HG02678 (cell line): ENCODE measurements around the gene PIP4K2A.

ENCODE experiments used
- ATAC-seq: cut with Tn5 transposase; IDR thresholded peaks from one replicate; pipeline ENCODE4 v1.9.1; 2021; ENCODE audit warnings: mild to moderate bottlenecking, moderate library complexity; ENCODE audit not compliant: unreplicated experiment

The PIP4K2A gene

DNA sequence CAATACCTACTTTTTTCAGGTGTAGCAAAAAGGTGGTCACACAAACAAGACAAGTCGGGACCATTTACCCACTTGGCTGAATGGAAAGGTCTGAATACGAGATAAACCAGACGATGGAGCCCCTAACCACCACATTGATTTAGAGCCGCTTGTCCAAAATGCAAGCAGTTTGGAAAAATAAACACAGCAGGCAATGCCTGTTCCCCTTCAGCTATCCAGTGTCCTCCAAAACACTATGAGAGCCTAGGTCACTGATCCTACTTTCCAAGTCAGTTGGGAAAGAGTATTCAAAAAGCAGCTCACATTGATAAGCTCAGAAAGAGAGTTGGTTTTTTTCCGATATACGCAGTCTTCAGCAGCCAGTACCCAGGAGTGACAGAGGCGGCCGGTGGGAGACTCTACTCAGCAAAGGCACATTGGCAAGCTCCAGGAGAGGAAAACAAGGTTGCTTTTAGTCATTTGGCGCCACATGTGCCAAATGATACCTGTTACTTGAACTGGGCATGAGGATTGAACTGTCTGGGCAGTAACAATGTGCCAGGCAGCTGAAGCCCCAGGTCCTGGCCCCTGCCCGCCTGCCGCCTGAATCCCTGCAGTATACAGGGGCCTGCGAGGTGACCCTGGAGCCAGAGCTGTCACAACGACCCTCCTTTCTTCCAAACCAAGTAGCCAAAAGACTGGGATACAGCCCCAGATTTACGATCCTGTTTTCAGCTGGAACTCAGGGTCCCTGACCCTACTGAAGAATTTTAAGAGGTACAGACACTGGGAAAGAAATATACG, 109.8 kb downstream of the PIP4K2A start:
- no peak for ATAC-seq

DNA sequence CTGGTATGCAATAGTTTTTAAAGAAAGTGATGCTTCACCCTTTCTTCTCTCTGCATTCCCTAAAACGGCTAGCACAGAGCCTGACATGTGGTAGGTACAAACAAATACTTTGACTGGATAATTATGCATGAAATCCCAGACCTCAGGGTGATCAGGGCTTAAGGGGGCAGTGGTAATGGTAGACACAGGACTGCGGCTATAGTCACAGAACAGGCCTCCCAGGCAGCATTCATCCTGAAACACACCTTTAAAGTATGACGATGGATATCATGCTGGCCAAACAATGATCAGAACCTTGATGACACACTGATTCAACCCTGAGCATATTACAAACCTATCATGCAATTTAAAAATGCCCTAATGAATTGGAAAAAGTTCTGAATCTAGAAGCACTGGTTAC, 110.8 kb downstream of the PIP4K2A start:
- ATAC-seq: no peak

DNA sequence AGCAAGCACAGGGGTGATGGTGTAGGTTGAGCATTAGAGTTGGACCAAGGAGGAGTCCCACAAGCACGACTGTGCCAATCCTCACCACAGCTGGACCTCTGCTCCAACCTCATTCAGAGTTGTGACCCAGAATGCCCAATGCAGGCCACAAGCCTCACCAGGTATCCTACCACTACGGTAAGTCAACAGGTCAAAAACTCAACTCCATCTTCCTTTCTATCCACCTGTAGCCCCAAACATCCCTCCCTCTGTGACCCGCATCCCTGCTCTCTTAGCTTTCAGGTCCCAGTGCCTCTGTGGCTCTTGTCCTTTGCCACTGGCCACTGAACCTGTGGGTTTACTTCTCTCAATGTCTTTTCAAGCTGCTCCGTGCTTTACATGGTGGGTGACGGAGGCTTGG, 112.8 kb downstream of the PIP4K2A start:
- no peak for ATAC-seq

DNA sequence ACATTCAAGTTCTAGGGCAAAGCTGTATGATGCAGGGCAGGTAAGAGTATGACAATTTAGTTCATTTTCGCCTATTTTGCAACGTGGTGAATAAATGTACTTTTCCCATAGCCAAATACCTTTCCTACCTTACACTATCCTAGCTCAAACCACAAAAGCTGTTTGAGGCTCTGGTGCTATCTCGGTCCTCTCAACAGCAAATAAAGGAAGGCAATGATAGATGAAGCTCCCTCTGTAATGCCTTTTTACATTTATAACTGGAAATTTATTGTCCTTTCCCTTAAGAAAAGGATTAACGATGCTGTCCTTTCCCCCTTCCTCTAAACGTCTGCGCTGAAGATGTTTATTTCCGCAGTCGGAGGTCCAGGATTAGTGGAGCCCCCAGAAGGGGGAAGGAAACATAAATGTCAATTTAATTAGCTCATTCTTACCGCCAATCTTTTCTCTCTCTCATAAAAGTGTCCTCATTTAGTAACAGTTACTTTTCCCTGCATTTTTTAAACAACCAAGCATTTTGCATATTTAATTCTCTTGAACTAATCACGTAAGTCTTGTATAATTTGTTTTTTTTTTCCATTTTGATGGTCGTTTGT, 114.6 kb downstream of the PIP4K2A start:
- no peak for ATAC-seq

DNA sequence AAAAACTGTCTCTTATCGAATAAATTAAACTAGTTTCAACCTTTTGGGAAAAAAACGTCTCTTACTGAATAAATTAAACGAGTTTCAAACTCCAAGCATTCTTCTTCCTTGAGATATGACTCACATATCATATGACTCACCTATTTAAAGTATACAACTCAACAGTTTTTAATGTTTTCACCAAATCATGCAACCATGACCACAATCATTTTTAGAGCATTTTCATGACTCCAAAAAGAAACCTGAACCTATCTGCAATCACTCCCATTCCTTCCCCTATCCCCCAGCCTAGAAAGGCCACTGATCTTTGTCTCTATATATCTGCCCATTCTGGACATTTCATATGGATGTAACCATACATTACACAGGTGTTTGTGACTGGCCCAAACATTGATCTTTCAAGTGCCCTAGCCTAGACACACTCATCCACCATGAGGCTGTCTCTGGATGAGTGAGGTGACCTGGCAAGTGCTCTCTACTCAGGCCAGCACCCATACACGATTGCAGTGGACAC, 115.3 kb downstream of the PIP4K2A start:
- ATAC-seq: no peak

DNA sequence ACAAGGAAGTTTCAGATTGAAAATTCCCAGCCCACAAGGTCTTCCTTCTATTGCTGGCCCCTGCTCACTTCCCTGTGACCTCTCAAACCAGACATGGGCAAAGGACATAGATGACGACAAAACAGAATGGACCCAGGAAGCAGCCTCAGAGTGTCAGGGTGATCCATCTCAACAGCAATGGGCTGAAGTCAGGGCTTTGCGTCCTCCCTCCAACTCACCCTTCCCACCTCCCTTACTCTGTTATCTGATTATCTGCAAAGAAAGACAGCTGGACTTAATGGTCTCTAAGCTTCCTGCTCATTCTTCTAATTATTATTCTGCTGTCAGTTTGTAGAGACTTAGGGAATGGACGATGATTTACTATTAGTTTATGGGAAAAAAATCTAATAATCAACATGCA, 115.9 kb downstream of the PIP4K2A start:
- no peak for ATAC-seq

DNA sequence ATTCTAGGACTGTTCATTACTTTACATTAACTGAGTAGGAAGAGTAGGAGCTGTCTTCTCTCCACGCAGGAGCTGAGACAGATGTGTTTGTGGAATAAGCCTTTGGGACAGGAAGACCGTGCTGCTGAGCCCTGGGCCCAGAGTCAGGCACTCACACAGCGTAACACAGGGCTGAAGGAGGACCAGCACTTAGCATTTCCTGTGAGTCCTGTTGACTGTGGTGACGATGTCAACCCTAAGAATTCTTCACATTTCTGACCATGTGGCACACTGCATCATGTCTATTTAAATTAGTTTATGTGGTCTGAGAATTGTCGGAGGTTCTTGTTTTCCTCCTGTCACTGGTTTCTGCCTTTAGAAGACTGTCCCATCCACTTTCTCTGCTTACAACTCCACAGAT, 117.2 kb downstream of the PIP4K2A start:
- ATAC-seq: peak; percentile 50

DNA sequence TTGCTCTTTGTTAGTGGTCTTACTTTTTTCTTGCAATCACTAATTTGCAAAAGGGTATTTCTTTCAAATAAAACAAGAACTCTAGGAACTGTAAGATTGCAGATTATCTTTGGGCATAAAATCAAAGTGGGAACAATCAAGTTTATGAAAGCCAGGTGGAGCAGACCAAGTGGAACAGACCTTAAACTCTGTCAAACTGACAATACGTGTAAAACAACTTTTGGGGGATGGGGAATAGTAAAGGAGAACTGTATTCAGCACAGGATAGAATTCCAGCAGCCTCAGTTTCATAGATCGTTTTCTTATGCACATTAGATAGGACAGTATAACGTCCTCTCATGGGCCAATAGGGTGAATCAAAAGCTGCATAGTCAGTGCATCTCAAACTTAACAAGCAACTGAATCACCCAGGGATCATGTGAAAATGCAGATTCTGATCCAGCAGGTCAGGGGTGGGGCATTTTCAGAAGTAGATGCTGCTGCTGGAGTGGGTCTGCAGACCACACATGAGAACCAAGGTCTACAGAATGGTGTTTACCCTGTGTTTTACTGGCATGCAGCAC, 120.7 kb downstream of the PIP4K2A start:
- no peak for ATAC-seq

DNA sequence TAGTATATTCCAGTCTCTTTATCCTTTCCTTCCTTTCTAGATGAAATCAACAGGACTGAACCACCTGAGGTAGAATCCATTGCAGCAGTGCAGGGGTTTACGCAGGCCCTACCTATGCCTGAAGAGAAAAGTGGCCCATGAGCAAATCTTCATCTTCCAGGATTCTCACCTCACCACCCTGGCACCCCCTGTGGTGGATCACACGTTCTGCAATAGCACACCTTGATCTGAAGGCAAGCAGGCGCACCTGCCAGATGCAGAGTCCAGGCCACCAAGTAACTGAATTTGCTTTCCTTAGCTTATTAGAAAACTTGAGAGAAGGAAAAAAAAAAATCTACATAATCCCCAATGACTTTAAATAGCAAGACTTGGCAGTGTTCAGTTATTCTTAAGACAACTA, 121.4 kb downstream of the PIP4K2A start:
- ATAC-seq: no peak

DNA sequence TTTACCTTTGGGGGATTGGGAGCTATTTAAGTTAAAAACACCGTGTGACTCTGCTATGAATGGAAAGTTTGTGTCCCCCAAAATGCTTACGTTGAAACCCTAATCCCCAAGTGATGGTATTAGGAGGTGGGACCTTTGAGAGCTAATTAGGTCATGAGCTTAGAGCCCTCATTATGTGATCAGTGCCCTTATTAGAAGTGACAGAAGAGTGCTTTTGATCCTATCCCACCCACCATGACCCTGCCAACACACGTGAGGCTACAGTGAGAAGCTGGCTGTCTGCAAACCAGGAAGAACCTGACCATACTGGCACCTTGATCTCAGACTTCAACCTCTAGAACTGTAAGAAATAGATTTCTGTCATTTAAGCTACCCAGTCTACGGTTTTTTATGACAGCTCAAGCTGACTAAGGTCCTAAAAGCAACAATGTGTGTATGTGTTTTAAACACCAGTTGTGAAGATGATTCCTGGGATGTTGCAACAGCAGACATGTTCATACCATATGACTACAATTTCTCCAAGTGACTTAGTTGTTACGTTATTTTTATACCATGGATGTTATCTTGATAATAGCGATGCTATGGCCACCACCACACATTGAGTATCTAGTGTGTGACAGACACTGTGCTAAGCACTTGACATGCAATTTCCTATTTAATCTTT, 124.4 kb downstream of the PIP4K2A start:
- no peak for ATAC-seq

DNA sequence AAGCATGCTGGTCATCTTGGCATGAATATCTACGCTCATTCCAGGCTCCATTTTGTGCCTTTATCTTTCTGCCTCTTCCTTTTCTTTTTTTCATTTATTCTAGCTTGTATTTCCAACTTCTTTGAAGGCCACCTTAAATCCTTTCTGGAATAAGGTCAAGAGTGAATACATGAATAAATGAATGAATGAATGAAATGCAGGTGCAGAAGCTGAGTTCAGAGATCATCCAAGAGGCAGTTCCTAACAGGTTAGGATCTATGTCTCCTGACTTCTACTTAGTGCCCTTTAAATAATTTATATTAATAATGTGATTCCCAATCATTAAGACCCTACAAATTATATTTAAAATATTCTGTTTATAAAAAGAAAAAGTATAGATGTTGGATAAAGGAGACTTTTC, 125.9 kb downstream of the PIP4K2A start:
- no peak for ATAC-seq

DNA sequence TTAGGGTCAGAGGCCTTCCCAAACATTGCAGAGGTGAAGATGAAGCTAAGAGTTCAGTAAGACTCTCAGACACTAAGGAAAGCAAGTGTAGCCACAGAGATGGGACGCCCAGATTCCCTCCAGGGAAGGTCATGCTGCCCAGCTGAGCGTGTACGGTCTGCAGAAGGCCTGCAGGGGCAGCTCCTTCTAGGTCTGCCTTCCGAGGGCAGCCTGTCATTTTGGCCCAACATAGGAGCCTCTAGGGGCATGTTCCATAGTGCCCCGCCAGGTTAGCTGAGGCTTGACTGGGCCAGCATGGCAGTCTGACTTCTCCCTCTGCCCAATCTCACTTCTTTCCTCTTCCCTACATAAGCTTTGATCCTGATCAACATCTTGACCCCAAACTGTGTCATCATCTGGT, 130.7 kb downstream of the PIP4K2A start:
- no peak for ATAC-seq

DNA sequence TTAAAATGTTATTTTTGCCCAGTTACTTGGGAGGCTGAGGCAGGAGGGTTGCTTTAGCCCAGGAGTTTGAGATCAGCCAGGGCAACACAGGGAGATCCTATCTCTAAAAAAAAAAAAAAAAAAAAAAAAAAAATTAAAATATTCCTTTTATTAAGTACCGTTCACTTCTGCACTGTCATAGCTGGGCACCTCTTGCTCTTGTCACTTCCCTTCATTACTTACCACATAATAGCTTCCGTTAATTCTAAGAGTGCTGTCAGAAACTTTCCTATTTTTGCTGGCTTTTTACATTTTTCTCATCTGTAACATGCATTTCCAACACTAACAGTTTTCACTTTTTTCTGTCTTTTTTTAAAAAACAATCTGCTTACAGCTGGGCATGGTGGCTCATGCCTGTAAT, 132.9 kb downstream of the PIP4K2A start:
- ATAC-seq: no peak

DNA sequence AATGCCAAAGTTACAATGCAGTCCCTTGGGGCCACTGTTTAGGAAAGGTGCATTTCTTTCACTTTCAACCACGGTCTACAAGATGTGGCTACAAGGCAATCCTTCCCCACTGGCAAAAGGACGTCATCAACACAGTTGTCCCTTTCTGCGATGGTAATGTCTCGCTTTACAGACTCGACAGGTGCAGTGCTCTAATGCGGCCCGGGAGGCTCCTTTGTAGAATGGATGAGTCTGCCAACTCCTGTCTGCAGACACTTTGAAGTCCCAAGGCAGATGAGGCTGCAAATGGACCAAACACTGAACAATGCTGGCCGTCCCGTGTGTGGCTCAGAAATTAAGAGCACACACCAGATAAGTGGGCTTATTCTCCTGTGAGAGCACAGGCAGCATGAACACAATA, 133.7 kb downstream of the PIP4K2A start:
- ATAC-seq: no peak

DNA sequence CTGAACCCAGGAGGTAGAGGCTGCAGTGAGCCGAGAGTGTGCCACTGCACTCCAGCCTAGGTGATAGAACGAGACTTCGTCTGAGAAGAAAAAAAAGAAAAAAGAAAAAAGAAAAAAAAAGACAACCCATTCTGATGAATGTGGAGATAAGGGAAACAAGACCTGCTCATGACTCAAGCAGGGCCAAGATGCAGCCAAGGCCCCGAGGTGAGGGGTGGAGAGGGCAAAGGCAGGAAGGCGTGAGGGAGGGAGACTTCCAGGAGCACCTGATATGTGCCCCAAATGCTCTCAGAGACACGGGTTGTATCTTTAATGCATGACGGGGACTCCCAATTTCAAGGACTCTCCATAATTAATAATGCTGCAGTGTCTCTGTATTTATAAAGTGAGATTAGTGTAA, 134.6 kb downstream of the PIP4K2A start:
- ATAC-seq: no peak

DNA sequence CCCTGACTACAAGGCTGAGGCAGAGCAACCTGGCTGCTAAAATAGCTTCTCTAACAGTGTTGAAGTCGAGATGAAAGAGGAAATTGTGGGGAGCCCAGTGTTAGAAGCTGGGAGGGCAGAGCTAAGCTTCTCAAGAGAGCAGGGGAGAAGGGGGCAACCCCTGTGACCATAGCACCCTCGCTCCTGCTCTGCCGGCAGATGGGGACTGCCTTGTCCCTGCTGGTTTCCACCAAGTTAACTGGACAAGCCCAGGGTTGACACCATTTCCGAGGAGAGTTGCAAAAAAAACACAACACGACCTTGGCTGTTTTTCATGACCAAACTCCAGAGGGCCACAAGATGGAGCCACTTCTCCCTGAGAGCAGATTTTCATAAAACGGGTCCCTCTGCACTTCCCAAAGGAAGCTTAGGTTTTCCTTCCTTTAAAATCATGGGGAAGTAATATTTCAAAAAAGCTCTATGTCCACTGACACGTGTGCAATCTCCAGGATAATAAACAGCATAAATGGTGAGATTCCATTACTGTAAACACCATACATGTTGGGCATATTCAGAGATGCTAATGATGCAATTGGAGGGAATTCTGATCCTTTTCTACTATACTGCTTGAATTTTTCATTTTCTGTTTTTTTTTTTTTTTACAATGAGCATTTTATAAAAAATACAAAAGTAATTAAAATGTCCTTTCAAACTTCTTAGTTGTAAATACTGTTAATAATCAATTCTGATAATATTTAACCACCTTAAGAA, 140.4 kb downstream of the PIP4K2A start:
- no peak for ATAC-seq

DNA sequence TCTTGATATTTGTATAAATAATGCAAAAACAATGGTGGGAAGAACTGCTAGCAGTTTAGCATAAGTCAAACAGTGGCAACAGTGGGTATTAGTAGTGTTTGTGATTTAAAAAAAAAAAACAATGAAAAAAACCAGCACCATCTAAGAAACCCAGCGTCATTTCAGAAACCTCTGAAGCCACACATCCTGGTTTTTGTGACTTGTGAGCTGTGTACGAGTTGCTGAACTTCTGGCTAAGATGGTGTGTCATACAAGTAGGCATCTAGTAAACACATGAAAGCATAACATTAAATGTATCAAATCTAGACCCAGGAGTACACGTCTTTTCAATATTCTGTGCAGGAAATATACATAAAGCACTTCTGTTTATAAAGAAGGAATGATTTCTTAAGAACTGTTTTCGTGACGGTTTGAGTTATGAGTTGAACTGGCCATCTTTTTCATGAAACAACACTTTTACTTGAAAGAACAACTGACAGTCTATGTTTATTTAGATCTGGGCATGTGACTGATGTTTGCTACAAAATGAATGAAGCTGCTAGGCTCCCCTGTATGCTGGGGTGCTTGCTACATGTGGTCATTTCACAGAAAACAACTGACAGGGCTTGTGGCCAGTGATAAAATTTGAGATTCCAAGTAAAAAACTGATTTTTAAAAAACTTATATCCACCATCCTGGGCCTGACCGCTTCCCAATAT, 143.5 kb downstream of the PIP4K2A start:
- no peak for ATAC-seq

DNA sequence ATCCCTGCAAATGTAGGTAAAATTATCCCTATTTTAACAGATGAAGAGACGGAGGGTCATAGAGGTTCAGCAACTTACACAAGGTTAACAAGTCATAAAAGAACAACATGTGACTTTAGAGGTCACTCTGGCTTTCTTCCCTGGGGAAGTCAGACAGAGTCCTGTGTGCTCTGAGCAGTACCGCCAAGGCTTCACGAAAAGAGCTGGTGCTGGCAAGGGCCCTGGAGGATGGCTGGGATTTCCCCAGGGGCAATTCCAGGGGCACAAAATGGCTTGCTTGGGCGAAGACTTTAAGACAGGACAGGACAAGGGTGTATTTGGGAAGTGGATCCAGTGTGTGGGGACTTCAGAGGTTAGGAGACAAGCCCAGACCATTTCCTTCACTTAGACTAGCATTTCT, 144.1 kb downstream of the PIP4K2A start:
- no peak for ATAC-seq

DNA sequence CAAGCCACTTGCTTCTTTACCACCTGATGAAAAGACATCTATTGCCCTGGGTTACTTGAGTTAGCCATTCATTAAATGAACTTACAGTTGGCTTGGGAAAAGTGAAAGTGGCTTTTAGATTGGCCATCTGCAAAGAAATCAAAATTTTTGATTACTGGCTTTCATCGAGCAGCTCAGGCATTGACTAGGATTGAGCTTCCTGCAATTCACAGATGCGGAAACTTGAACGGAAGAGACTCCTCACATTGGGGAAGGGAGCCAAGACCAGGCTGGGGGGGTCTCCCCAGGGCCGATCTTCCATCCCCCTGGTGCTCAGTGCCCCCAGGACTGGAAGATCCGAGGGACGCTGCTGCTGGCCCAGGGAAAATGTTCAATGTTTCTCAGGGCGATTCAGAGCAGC, 145.4 kb downstream of the PIP4K2A start:
- no peak for ATAC-seq

DNA sequence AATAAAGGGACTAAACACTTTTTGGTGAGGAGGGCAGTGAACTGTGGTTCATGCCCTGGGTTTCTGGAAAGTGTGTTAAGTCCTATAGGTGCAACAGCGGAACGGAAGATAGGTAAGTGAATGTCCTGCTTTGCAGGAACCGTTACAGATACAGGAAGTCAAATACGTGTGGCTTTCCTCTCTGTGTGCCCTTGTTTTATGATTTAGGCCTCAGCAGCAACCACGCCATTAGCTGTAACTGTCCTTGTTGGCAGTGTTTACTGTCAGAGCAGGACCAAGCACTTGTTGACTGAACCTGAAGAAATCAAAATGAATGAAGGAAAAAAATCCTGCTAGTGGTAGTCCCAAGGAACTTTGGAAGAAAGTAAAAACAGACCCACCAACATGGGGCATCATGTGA, 150.3 kb downstream of the PIP4K2A start:
- ATAC-seq: no peak
